GM12874 (cell line): ENCODE measurements around the gene MLYCD.

Experiments used
- TF ChIP-seq, protein P1 (sequence below): IDR thresholded peaks from 2 replicates; pipeline ENCODE4 v1.5.1; 2011; ENCODE audit warnings: low read depth, mild to moderate bottlenecking, control low read depth, low read length, moderate library complexity; ENCODE audit not compliant: insufficient read depth

Gene MLYCD

DNA sequence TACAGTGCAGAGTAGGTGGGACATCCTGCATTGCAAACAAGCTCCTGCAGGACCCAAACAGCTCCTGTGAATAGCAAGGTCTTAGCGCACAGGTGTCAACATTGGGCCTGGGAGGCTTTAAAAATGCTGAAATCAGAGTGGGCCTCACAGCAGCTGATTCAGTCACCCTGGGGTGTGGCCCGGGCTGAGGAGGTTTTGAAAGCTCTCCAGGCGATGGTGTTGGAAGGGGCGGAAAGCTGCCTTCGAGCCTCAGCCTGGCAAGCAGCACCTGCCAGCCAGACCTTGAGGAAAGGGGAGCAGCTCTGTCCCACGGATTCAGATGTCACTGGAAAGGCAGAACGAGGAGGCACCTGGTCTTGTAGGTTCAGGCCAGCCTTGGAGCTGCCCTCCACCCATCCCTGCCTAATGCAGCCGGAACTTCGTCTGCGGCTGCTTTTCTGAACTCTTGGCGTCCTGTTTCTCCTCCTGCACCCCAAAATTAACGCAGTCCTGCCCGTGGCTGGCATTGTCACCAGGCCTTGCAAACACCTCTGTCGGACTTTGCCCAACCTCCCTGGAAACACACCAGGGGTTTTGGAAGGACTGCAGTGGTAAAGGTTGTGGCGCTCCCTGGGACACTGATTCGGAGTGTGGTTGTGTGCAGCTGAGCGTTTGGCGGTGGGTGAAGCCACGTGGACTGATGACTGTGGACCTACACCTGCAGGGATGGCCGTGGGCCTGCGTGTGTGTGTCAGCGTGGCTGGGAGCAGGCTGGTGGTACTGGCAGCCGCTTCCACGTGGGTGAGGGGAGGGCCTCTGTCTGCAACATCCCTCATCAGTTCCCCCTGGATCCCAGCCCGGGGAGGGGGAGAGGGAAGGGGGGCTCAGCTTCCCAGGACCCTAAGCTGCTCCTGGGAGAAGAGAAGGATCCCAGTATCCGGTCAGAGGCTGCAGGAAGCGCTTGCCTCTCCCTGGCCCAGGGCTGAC is 72.5 kb downstream of the MLYCD start:
- TF ChIP-seq, protein P1, sequence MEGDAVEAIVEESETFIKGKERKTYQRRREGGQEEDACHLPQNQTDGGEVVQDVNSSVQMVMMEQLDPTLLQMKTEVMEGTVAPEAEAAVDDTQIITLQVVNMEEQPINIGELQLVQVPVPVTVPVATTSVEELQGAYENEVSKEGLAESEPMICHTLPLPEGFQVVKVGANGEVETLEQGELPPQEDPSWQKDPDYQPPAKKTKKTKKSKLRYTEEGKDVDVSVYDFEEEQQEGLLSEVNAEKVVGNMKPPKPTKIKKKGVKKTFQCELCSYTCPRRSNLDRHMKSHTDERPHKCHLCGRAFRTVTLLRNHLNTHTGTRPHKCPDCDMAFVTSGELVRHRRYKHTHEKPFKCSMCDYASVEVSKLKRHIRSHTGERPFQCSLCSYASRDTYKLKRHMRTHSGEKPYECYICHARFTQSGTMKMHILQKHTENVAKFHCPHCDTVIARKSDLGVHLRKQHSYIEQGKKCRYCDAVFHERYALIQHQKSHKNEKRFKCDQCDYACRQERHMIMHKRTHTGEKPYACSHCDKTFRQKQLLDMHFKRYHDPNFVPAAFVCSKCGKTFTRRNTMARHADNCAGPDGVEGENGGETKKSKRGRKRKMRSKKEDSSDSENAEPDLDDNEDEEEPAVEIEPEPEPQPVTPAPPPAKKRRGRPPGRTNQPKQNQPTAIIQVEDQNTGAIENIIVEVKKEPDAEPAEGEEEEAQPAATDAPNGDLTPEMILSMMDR, result no peak

DNA sequence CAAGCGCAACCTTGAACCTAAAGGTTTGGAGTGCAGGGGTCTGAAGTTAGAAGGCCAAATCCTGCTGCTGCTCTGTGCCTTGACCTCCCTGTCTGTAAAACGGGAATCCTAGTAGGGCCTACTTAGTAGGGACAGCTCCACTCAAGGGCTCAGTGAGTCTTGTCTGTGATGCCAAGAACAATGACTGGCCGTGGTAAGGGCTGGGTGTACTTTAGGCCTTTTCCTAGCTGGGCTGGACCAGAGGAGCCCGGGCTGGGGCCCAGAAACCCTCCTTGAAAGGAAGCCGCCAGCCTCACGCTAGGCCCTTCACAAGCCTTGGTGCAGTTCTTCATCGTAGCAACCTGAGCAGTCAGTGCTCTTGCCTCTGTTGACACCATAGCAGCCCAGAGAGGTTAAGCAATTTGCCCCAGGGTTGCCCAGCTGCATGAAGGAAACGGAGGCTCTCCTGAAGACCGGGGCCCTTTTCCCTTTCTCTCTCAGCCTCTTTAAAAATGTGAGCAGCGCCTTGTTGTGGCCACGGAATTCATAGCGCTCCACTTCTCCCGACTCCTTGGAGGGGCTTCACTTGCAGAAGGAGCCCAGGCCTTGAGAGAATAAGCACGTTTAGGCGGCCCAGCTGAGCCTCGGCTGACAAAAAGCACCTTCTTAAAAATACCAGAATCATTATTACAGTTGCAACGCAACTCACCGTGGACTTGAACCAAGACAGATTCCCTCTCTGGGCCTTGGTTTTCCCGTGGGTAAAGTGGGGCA is 73.5 kb downstream of the MLYCD start:
- TF ChIP-seq, protein P1, result no peak

DNA sequence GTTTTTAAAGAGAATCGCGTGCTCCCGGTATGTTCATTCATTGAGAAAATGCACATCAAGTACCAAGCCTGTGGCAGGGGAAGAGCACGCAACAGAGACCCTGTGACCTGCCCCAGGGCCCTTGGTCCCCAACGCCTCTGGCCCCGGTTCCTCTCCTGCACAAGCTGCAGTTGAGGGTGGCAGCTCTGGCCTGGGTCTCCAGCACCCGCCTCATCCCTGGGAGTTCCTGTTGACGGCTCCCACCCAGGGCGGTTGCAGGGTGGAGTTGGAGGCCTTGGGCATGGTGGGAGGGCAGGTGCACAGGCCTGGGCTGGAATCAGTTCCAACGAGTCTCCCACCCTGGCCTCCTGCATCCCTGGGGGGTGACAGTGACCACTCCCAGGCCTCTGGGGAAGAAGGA is 74.2 kb downstream of the MLYCD start:
- TF ChIP-seq, protein P1, result no peak

DNA sequence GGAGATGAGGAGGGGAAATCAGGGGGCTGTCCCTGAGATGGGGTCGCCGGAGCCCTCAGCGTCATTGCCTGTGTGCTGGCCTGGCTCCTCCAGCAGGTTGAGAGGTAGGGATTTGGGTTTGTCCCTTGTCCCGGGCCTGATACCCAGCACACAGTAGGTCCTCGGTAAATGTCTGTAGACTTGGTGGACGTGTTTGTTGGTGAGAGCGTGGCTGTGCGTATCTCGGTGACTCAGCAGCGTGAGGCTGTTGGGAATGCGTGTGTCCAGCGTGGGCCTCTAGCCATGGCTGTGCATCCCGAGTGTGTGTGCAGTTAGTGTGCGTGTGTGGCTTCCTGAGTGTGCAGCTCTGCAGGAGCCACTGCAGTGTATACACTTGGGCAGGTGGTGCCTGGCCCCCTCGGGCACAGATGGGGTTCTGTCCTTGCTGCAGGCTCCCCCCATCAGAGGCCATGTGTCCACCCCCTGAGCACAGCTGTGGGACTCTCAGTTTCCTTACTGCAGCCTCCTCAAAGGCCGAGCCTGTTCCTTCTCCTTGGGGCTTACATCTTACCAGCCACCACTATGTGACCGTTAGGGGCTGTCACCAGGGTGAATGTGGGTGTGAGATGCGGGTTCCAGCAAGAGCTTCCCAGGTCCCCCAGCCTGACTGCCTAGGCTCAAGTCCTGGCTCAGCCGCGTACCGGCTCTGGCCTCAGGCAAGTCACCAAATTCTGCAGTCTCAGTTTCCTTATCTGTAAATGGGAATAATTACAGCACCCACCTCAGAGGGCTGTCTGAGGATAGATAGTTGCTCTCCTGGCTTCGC is 74.9 kb downstream of the MLYCD start:
- TF ChIP-seq, protein P1, result no peak

DNA sequence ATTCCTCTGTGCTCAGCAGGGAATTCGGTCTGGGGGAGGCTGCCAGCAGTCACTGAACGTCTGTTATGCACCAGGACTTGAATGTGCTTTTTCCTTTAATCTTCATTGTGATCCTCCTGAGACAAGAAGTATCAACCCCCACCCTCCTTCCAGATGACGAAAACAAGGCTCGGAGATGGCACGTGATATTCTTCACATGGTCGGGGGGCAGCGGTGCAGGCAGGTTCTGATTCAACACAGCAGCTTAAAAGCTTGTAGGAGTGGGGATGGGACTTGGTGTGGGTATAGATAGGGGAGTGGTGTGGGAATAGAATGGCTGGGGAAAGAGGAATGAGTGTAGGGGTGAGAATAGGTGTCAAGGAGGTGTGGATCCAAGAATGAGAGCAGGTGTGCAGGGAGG is 75.6 kb downstream of the MLYCD start:
- TF ChIP-seq, protein P1, result no peak

DNA sequence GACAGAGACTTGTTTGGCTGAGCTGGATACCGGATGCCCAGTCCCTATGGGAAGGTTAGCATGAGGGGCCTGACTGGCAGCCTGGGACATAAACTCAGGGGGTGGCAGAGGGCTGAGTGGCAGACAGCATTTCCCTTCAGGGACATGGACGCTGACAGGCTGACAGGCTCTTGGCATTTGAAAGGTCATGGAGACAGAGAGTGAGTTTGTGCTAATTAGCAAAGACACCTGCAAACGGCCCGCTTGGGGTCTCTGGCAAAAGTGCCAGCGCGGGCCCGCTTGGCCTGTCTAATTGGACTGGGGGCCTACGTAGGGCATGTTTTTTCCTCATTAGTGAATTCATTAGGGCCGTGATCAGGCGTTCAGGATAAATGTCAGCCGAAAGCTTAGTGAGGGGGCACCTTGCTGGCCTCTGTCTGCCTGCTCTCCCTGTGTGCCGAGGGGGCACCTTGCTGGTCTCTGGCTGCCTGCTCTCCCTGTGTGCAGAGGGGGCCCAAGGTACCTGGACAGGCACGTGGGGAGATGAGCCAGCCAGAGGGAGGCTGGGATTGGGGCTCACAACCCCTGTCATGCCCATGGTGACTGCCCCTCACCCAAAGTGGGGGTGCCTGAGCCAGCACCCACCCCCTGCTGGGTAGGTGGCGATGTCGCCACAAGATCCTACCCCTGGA is 76.8 kb downstream of the MLYCD start:
- TF ChIP-seq, protein P1, result no peak
